Calu3 (cell line): ENCODE results near the gene ZFP92. TPM values are rescaled to one million over a fixed set of nuclear protein-coding genes. Genes with fewer than 3 reads are reported as not detected.

Experiments used
- BruUV-seq: library from RNA; stranded (reverse); fragments of 400-500 nt; replicated peaks from 2 replicates; lab custom pipeline; 2021; lab: Mats Ljungman, UMichigan
- CTCF ChIA-PET: fragments of 300-600 bp; sonication (Branson Sonifier 250); formaldehyde crosslinking; loops from one replicate; lab custom pipeline; 2022; ENCODE audit warnings: antibody characterized with exemption; lab: Charles Lee
- DNase-seq: peaks from one replicate; pipeline ENCODE4 v3.0.0; 2022
- H3K27ac Mint-ChIP-seq: one replicate; pipeline ENCODE4 v1.8.0; 2022; ENCODE audit warnings: mixed read lengths; ENCODE audit not compliant: unreplicated experiment
- H3K27me3 Mint-ChIP-seq: one replicate; pipeline ENCODE4 v1.8.0; 2022; ENCODE audit warnings: mixed read lengths; ENCODE audit not compliant: unreplicated experiment
- H3K36me3 Mint-ChIP-seq: one replicate; pipeline ENCODE4 v1.8.0; 2022; ENCODE audit warnings: mild to moderate bottlenecking, moderate library complexity, mixed read lengths; ENCODE audit not compliant: insufficient read depth, unreplicated experiment
- H3K4me1 Mint-ChIP-seq: one replicate; pipeline ENCODE4 v1.8.0; 2022; ENCODE audit warnings: mild to moderate bottlenecking, low read depth, mixed read lengths; ENCODE audit not compliant: unreplicated experiment
- H3K4me3 Mint-ChIP-seq: one replicate; pipeline ENCODE4 v1.8.0; 2022; ENCODE audit warnings: mild to moderate bottlenecking, low read depth, moderate library complexity, mixed read lengths; ENCODE audit not compliant: unreplicated experiment
- H3K9me3 Mint-ChIP-seq: one replicate; pipeline ENCODE4 v1.8.0; 2022; ENCODE audit warnings: low read depth, mixed read lengths; ENCODE audit not compliant: unreplicated experiment
- CTCF ChIP-seq: fragments of 200-600 bp; IDR thresholded peaks from one replicate; pipeline ENCODE4 v1.8.0; 2022; ENCODE audit warnings: antibody characterized with exemption; ENCODE audit not compliant: unreplicated experiment
- intact Hi-C: fragments of 100-400 bp; cut with micrococcal nuclease; formaldehyde crosslinking; loops from one replicate; pipeline ENCODE4 v1.10.0; 2022; ENCODE audit not compliant: unreplicated experiment
- total RNA-seq: library from RNA; stranded (reverse); gene quantifications from 2 replicates; pipeline ENCODE4 v1.2.3, GENCODE V29; 2022

The ZFP92 gene
- total RNA-seq, 1 experiment from 2014 or later = 0.19 TPM

- Mint-ChIP-seq H3K4me1 (no peaks in the 10 kb centered on the region), H3K4me3 (no peak overlapping the region), H3K9me3 (no peaks in the 10 kb centered on the region), H3K27ac (no peak overlapping the region), H3K27me3 (peaks cover 90% of the 10 kb centered on the region), H3K36me3 (no peaks in the 10 kb centered on the region)
- CTCF ChIA-PET = no interaction called here
- no TSS peak for BruUV-seq
- TF ChIP-seq CTCF = no peak
- intact Hi-C loops = no loop called here
- no peak for DNase-seq
Observed at GRCh38 chrX:153408221-153408721, 3.0 kb upstream of the ZFP92 start.

GRCh38 chrX:153408871-153409351 lies 2.4 kb upstream of the ZFP92 start:
- Mint-ChIP-seq H3K27ac (no peak overlapping the region), H3K9me3 (no peaks in the 10 kb centered on the region), H3K4me1 (no peaks in the 10 kb centered on the region), H3K4me3 (no peak overlapping the region), H3K27me3 (peaks cover 92% of the 10 kb centered on the region), H3K36me3 (no peaks in the 10 kb centered on the region)
- intact Hi-C loops = no loop called here
- BruUV-seq = no TSS peak
- TF ChIP-seq CTCF = no peak
- DNase-seq = no peak
- CTCF ChIA-PET = no interaction called here

- Mint-ChIP-seq H3K27me3 (peaks cover 92% of the 10 kb centered on the region), H3K4me3 (no peak overlapping the region), H3K4me1 (no peaks in the 10 kb centered on the region), H3K27ac (no peak overlapping the region), H3K36me3 (no peaks in the 10 kb centered on the region), H3K9me3 (no peaks in the 10 kb centered on the region)
- intact Hi-C loops = no loop called here
- TF ChIP-seq CTCF = no peak
- BruUV-seq = no TSS peak
- no peak for DNase-seq
- CTCF ChIA-PET = no interaction called here
Observed at GRCh38 chrX:153409414-153410101, 1.7 kb upstream of the ZFP92 start.

GRCh38 chrX:153410373-153410772 lies 899 bp upstream of the ZFP92 start:
- H3K9me3 Mint-ChIP-seq = no peaks in the 10 kb centered on the region

More at GRCh38 chrX:153410373-153410772, 899 bp upstream of the ZFP92 start:
- no peak overlapping the region for H3K27ac Mint-ChIP-seq
- no peaks in the 10 kb centered on the region for H3K4me1 Mint-ChIP-seq
- no TSS peak for BruUV-seq
- CTCF ChIA-PET = no interaction called here
- intact Hi-C loops = no loop called here
- no peak for DNase-seq
- H3K27me3 Mint-ChIP-seq = peaks cover 92% of the 10 kb centered on the region
- no peak for TF ChIP-seq CTCF
- peaks cover 4% of the 10 kb centered on the region for H3K36me3 Mint-ChIP-seq
- H3K4me3 Mint-ChIP-seq = no peak overlapping the region
